HCT116 (cell line): ENCODE results near the gene KANK4. TPM values are rescaled to one million over a fixed set of nuclear protein-coding genes. Genes with fewer than 3 reads are reported as not detected.

Experiments
- ATAC-seq: fragments of 200-7000 bp; cut with Tn5 transposase; 2 replicates; pipeline ENCODE4 v1.9.1; 2020; ENCODE audit warnings: mild to moderate bottlenecking, moderate library complexity
- BruUV-seq: library from RNA; stranded (reverse); fragments of 400-500 nt; replicated peaks from 2 replicates; lab custom pipeline; 2021; lab: Mats Ljungman, UMichigan
- CTCF ChIA-PET: fragments of 300-600 bp; sonication (Branson Sonifier 250); formaldehyde crosslinking; loops from one replicate; lab custom pipeline; 2021; ENCODE audit warnings: antibody characterized with exemption; lab: Charles Lee
- POLR2A ChIA-PET: fragments of 300-600, 350-600 bp; sonication (Branson Sonifier 250); formaldehyde crosslinking; loops from one replicate; lab custom pipeline; 2021; ENCODE audit warnings: antibody characterized with exemption; lab: Charles Lee
- RAD21 ChIA-PET, 2 experiments: fragments of 300-600 bp; sonication (Branson Sonifier 250); formaldehyde crosslinking; loops; one replicate each; lab custom pipeline; 2023; ENCODE audit warnings: low total read pairs in 2 of 2; ENCODE audit not compliant: uncharacterized antibody in 2 of 2, unreplicated experiment in 2 of 2, low non-redundant PET in 1 of 2; lab: Charles Lee
- DNase-seq: peaks from one replicate; pipeline ENCODE4 v3.0.0-alpha.2; 2010; ENCODE audit warnings: low read depth, low spot score
- H2AFZ ChIP-seq: fragments of 200-600 bp; shearing (Covaris generic), sonication (generic); 2 replicates; pipeline ENCODE4 v1.6.1; 2017; ENCODE audit warnings: low read depth, mixed run types, mixed read lengths, antibody characterized with exemption, low read length; ENCODE audit not compliant: poor library complexity, severe bottlenecking
- H3K27ac ChIP-seq: 2 replicates; pipeline ENCODE4 v1.5.1; 2012; ENCODE audit warnings: low read depth, low read length
- H3K27me3 ChIP-seq: fragments of 200-600 bp; sonication (generic); 2 replicates; pipeline ENCODE4 v1.6.1; 2016; ENCODE audit warnings: mixed run types, low read length, mixed read lengths; ENCODE audit not compliant: insufficient read depth
- H3K36me3 ChIP-seq, 2 experiments: fragments of 200-500 bp in 1 of 2; fragments of 200-600 bp in 1 of 2; sonication (Bioruptor generic) in 1 of 2; sonication (generic) in 1 of 2; 2 replicates each; pipeline versions ENCODE4 v1.5.1 to v1.6.1; 2014 to 2016; ENCODE audit warnings: low read length in 2 of 2, inconsistent platforms in 1 of 2, mixed read lengths in 1 of 2, mixed run types in 1 of 2; ENCODE audit not compliant: insufficient read depth in 2 of 2, control insufficient read depth in 1 of 2
- H3K4me1 ChIP-seq, 2 experiments: fragments of 200-600 bp in 1 of 2; sonication (generic) in 1 of 2; 2 replicates each; pipeline versions ENCODE4 v1.5.1 to v1.6.1; 2012 to 2017; ENCODE audit warnings: low read length in 2 of 2, inconsistent platforms in 1 of 2, mild to moderate bottlenecking in 1 of 2, mixed read lengths in 1 of 2, mixed run types in 1 of 2, moderate library complexity in 1 of 2; ENCODE audit not compliant: insufficient read depth in 2 of 2, control insufficient read depth in 1 of 2
- H3K4me2 ChIP-seq: fragments of 200-600 bp; sonication (generic); 2 replicates; pipeline ENCODE4 v1.6.1; 2017; ENCODE audit warnings: mixed run types, low read length, mixed read lengths
- H3K4me3 ChIP-seq, 2 experiments: fragments of 200-600 bp in 1 of 2; sonication (generic) in 1 of 2; replicated peaks in 1 of 2; 2 replicates each; pipeline ENCODE4 v1.5.1; 2011 to 2016; ENCODE audit warnings: low read length in 2 of 2, control low read depth in 1 of 2, low read depth in 1 of 2, mild to moderate bottlenecking in 1 of 2, mixed read lengths in 1 of 2, mixed run types in 1 of 2
- H3K79me2 ChIP-seq: fragments of 200-600 bp; sonication (generic); 2 replicates; pipeline ENCODE4 v1.6.1; 2017; ENCODE audit warnings: mild to moderate bottlenecking, mixed run types, low read length, moderate library complexity, mixed read lengths; ENCODE audit not compliant: insufficient read depth
- H3K9ac ChIP-seq: fragments of 200-600 bp; sonication (generic); 2 replicates; pipeline ENCODE4 v1.6.1; 2016; ENCODE audit warnings: low read length, mixed read lengths
- H3K9me2 ChIP-seq: fragments of 200-600 bp; sonication (generic), shearing (Covaris generic); 2 replicates; pipeline ENCODE4 v1.6.1; 2017; ENCODE audit warnings: mixed run types, mild to moderate bottlenecking, moderate library complexity; ENCODE audit not compliant: insufficient read depth
- H3K9me3 ChIP-seq, 2 experiments: fragments of 200-500 bp in 1 of 2; fragments of 200-600 bp in 1 of 2; sonication (Bioruptor generic) in 1 of 2; sonication (generic) in 1 of 2; 2 replicates each; pipeline ENCODE4 v1.6.1; 2014 to 2017; ENCODE audit warnings: low read length in 2 of 2, mixed read lengths in 2 of 2, inconsistent platforms in 1 of 2, low read depth in 1 of 2, mild to moderate bottlenecking in 1 of 2, mixed run types in 1 of 2, moderate library complexity in 1 of 2; ENCODE audit not compliant: control insufficient read depth in 1 of 2, insufficient read depth in 1 of 2
- H4K20me1 ChIP-seq: fragments of 200-600 bp; sonication (generic), shearing (Covaris generic); 2 replicates; pipeline ENCODE4 v1.6.1; 2017; ENCODE audit warnings: mixed run types, mild to moderate bottlenecking, moderate library complexity; ENCODE audit not compliant: insufficient read depth
- ATF3 ChIP-seq: IDR thresholded peaks from 2 replicates; pipeline ENCODE4 v1.6.1; 2012
- CBX3 ChIP-seq: IDR thresholded peaks from 2 replicates; pipeline ENCODE4 v1.6.1; 2012; ENCODE audit warnings: low read depth
- CEBPB ChIP-seq: IDR thresholded peaks from 2 replicates; pipeline ENCODE4 v1.6.1; 2012; ENCODE audit warnings: low read depth
- CTCF ChIP-seq, 3 experiments: fragments of 200-600 bp in 1 of 3; sonication (generic) in 1 of 3; IDR thresholded peaks in 2 of 3; conservative IDR thresholded peaks in 1 of 3; 2 replicates each; pipeline ENCODE4 v1.5.1; 2012 to 2017; ENCODE audit warnings: low read depth in 2 of 3, low read length in 2 of 3, antibody characterized with exemption in 1 of 3, borderline replicate concordance in 1 of 3, control low read depth in 1 of 3, mild to moderate bottlenecking in 1 of 3, mixed read lengths in 1 of 3, mixed run types in 1 of 3, moderate library complexity in 1 of 3; ENCODE audit not compliant: insufficient read depth in 1 of 3
- EZH2 ChIP-seq: fragments of 200-600 bp; sonication (generic); IDR thresholded peaks from 2 replicates; pipeline ENCODE4 v1.6.1; 2017; ENCODE audit warnings: antibody characterized with exemption, mixed run types
- EZH2phosphoT487 ChIP-seq: fragments of 200-600 bp; IDR thresholded peaks from 2 replicates; pipeline ENCODE4 v1.6.1; 2018; ENCODE audit warnings: antibody characterized with exemption, borderline replicate concordance
- FOSL1 ChIP-seq: IDR thresholded peaks from 2 replicates; pipeline ENCODE4 v1.6.1; 2012; ENCODE audit warnings: low read depth
- POLR2A ChIP-seq: IDR thresholded peaks from 2 replicates; pipeline ENCODE4 v1.7.0; 2011; ENCODE audit warnings: borderline replicate concordance; ENCODE audit not compliant: insufficient read depth, insufficient read length; ENCODE audit errors: extremely low read depth
- RAD21 ChIP-seq: IDR thresholded peaks from 2 replicates; pipeline ENCODE4 v1.6.1; 2012; ENCODE audit warnings: low read depth, mild to moderate bottlenecking
- SIN3A ChIP-seq: IDR thresholded peaks from 2 replicates; pipeline ENCODE4 v1.6.1; 2012; ENCODE audit warnings: low read depth
- SP1 ChIP-seq: IDR thresholded peaks from 2 replicates; pipeline ENCODE4 v1.6.1; 2012; ENCODE audit warnings: low read depth
- SRF ChIP-seq: IDR thresholded peaks from 2 replicates; pipeline ENCODE4 v1.6.1; 2012; ENCODE audit warnings: low read depth
- YY1 ChIP-seq: IDR thresholded peaks from 2 replicates; pipeline ENCODE4 v1.6.1; 2011; ENCODE audit warnings: low read length, low read depth, moderate library complexity, mild to moderate bottlenecking; ENCODE audit not compliant: insufficient replicate concordance; ENCODE audit errors: extremely low read depth
- ZFX ChIP-seq: fragments of 450-650 bp; IDR thresholded peaks from 2 replicates; pipeline ENCODE4 v1.6.1; 2017
- ZNF274 ChIP-seq: fragments of 200-500 bp; sonication (Bioruptor generic); IDR thresholded peaks from 2 replicates; pipeline ENCODE4 v1.6.1; 2014; ENCODE audit warnings: mild to moderate bottlenecking, low read depth, low read length, inconsistent platforms
- intact Hi-C: fragments of 100-400 bp; cut with micrococcal nuclease; formaldehyde crosslinking; loops from 2 replicates; pipeline ENCODE4 v1.10.0; 2022
- total RNA-seq: library from RNA; stranded (reverse); gene quantifications from one replicate; pipeline ENCODE4 v1.2.1, GENCODE V29; 2021; ENCODE audit not compliant: unreplicated experiment

Gene KANK4
- total RNA-seq, 1 experiment from 2014 or later, result not detected

GRCh38 chr1:62281922-62282555 lies 37.2 kb downstream of the KANK4 start:
- no peak overlapping the region for H2AFZ ChIP-seq
- TF ChIP-seq SRF (no peak), EZH2phosphoT487 (no peak), CTCF (IDR thresholded peaks at IDR 0.05 in 2 of 3, conservative IDR thresholded peaks at IDR 0.05 in 1 of 3; ENCODE audit: borderline replicate concordance in 1 of 3, insufficient read depth in 1 of 3, low read depth in 2 of 3, low read length in 2 of 3) (no peak), ZFX (no peak), EZH2 (no peak), RAD21 (no peak), SP1 (no peak)
- CTCF ChIA-PET, result no interaction called here
- H3K27me3 ChIP-seq, result peaks cover 31% of the 10 kb centered on the region
- H3K27ac ChIP-seq, result no peak overlapping the region
- ATAC-seq (no peak), DNase-seq (no peak)
- H3K4me1 ChIP-seq, result no peaks in the 10 kb centered on the region
- POLR2A ChIA-PET, result interaction anchor here (0.6 kb wide), 1 partner anchor 9 kb away, joined by 3 read pairs; no protein-coding TSS in a partner anchor
- no peaks in the 10 kb centered on the region for H3K9me2 ChIP-seq
- no peaks in the 10 kb centered on the region for H3K36me3 ChIP-seq
- intact Hi-C loops, result no loop called here
- BruUV-seq, result no TSS peak
- H3K4me3 ChIP-seq, result no peak overlapping the region
- RAD21 ChIA-PET, result no interaction called here
- H3K79me2 ChIP-seq, result no peaks in the 10 kb centered on the region
- no peak overlapping the region for H3K9ac ChIP-seq
- H3K9me3 ChIP-seq, result no peaks in the 10 kb centered on the region
- no peak overlapping the region for H3K4me2 ChIP-seq
- H4K20me1 ChIP-seq, result no peaks in the 10 kb centered on the region

- H3K4me1 ChIP-seq, result no peaks in the 10 kb centered on the region
- POLR2A ChIA-PET, result no interaction called here
- DNase-seq, result no peak
- intact Hi-C loops, result no loop called here
- ATAC-seq, result no peak
- no TSS peak for BruUV-seq
- no peaks in the 10 kb centered on the region for H3K36me3 ChIP-seq
- H3K9ac ChIP-seq, result no peak overlapping the region
- no peak overlapping the region for H2AFZ ChIP-seq
- H3K79me2 ChIP-seq, result no peaks in the 10 kb centered on the region
- no peak overlapping the region for H3K4me2 ChIP-seq
- H3K27me3 ChIP-seq, result peaks cover 21% of the 10 kb centered on the region
- TF ChIP-seq YY1, result no peak
- no peak for TF ChIP-seq SIN3A
- no peak for TF ChIP-seq CBX3
- no peak for TF ChIP-seq FOSL1
- TF ChIP-seq ATF3, result no peak
- no peak for TF ChIP-seq POLR2A
- no peak for TF ChIP-seq CEBPB
- no peak for TF ChIP-seq ZNF274
- TF ChIP-seq SRF, result no peak
- no peaks in the 10 kb centered on the region for H3K9me2 ChIP-seq
- H3K27ac ChIP-seq, result no peak overlapping the region
- CTCF ChIA-PET, result no interaction called here
- H3K4me3 ChIP-seq, result no peak overlapping the region
- H3K9me3 ChIP-seq, result no peaks in the 10 kb centered on the region
- H4K20me1 ChIP-seq, result no peaks in the 10 kb centered on the region
- RAD21 ChIA-PET, result no interaction called here
These were observed 38.2 kb downstream of the KANK4 start for GRCh38 chr1:62280960-62281465.
